ENCODE data around the gene ADGRA1.

DNA sequence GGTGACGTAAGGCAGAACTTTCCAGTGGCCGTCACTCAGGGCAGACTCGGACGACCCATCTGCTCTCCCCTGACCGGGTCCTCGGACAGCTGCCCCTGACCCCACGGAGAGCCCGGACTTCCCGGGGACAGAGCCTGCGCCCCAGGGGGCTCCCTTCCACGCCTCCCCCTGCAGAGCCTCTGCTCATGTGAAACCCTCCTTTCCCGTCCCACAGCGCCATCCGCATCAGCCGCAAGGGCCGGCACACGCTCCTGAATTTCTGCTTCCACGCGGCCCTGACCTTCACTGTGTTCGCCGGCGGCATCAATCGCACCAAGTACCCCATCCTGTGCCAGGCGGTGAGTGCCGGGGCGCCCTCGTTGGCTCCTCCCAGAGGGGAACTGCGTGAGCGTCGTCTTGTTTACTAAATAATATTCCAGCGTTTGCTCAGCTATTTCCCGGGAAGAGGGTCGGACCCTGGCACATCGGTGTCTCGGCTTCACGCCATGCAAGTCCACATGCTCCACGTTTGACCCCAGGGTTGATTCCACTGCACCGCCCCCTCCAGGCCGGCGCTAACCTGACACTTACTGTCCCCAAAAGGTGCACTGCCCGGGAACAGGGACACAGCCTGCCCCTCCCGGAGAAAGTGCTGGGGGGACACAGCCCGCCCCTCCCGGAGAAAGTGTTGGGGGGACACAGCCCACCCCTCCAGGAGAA is 10.9 kb downstream of the ADGRA1 start:
- TF ChIP-seq, protein P1, sequence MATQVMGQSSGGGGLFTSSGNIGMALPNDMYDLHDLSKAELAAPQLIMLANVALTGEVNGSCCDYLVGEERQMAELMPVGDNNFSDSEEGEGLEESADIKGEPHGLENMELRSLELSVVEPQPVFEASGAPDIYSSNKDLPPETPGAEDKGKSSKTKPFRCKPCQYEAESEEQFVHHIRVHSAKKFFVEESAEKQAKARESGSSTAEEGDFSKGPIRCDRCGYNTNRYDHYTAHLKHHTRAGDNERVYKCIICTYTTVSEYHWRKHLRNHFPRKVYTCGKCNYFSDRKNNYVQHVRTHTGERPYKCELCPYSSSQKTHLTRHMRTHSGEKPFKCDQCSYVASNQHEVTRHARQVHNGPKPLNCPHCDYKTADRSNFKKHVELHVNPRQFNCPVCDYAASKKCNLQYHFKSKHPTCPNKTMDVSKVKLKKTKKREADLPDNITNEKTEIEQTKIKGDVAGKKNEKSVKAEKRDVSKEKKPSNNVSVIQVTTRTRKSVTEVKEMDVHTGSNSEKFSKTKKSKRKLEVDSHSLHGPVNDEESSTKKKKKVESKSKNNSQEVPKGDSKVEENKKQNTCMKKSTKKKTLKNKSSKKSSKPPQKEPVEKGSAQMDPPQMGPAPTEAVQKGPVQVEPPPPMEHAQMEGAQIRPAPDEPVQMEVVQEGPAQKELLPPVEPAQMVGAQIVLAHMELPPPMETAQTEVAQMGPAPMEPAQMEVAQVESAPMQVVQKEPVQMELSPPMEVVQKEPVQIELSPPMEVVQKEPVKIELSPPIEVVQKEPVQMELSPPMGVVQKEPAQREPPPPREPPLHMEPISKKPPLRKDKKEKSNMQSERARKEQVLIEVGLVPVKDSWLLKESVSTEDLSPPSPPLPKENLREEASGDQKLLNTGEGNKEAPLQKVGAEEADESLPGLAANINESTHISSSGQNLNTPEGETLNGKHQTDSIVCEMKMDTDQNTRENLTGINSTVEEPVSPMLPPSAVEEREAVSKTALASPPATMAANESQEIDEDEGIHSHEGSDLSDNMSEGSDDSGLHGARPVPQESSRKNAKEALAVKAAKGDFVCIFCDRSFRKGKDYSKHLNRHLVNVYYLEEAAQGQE (IDR thresholded peaks at IDR 0.05; ENCODE audit: unreplicated experiment): no peak
- TF ChIP-seq, protein P2, sequence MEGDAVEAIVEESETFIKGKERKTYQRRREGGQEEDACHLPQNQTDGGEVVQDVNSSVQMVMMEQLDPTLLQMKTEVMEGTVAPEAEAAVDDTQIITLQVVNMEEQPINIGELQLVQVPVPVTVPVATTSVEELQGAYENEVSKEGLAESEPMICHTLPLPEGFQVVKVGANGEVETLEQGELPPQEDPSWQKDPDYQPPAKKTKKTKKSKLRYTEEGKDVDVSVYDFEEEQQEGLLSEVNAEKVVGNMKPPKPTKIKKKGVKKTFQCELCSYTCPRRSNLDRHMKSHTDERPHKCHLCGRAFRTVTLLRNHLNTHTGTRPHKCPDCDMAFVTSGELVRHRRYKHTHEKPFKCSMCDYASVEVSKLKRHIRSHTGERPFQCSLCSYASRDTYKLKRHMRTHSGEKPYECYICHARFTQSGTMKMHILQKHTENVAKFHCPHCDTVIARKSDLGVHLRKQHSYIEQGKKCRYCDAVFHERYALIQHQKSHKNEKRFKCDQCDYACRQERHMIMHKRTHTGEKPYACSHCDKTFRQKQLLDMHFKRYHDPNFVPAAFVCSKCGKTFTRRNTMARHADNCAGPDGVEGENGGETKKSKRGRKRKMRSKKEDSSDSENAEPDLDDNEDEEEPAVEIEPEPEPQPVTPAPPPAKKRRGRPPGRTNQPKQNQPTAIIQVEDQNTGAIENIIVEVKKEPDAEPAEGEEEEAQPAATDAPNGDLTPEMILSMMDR (conservative IDR thresholded peaks at IDR 0.05; ENCODE audit: low read depth in 2 of 2): peak; percentile 35 to 61
- TF ChIP-seq EZH2 (IDR thresholded peaks at IDR 0.05; ENCODE audit: low read depth, unreplicated experiment): no peak
